T-helper 2 cell treated with Interferon-gamma antibody and Interleukin-4, amounts not matched to agents 5 μg/mL and 100 μg/mL, for 36 hours (primary cell): ENCODE measurements around the gene PIP5K1B.

ENCODE experiments used
- DNase-seq: peaks from one replicate; pipeline ENCODE4 v3.0.0; 2021; ENCODE audit warnings: low spot score
- H3K27ac Mint-ChIP-seq: one replicate; pipeline ENCODE4 v1.8.0; 2021; ENCODE audit warnings: mild to moderate bottlenecking, mixed read lengths
- H3K27me3 Mint-ChIP-seq: one replicate; pipeline ENCODE4 v1.8.0; 2021; ENCODE audit warnings: low read depth, mixed read lengths
- H3K36me3 Mint-ChIP-seq: one replicate; pipeline ENCODE4 v1.8.0; 2021; ENCODE audit warnings: low read depth, mixed read lengths
- H3K4me1 Mint-ChIP-seq: one replicate; pipeline ENCODE4 v1.8.0; 2021; ENCODE audit warnings: low read depth, mixed read lengths
- H3K4me3 Mint-ChIP-seq: one replicate; pipeline ENCODE4 v1.8.0; 2022; ENCODE audit warnings: mild to moderate bottlenecking, moderate library complexity, mixed read lengths
- H3K9me3 Mint-ChIP-seq: one replicate; pipeline ENCODE4 v1.8.0; 2021; ENCODE audit warnings: mixed read lengths

Gene PIP5K1B

GRCh38 chr9:69001921-69002320 lies 296.9 kb downstream of the PIP5K1B start:
- H3K4me3 Mint-ChIP-seq = no peak overlapping the region
- peaks cover 24% of the 10 kb centered on the region for H3K4me1 Mint-ChIP-seq
- no peaks in the 10 kb centered on the region for H3K36me3 Mint-ChIP-seq
- H3K27ac Mint-ChIP-seq = no peak overlapping the region
- no peaks in the 10 kb centered on the region for H3K9me3 Mint-ChIP-seq
- no peaks in the 10 kb centered on the region for H3K27me3 Mint-ChIP-seq
- no peak for DNase-seq

DNA sequence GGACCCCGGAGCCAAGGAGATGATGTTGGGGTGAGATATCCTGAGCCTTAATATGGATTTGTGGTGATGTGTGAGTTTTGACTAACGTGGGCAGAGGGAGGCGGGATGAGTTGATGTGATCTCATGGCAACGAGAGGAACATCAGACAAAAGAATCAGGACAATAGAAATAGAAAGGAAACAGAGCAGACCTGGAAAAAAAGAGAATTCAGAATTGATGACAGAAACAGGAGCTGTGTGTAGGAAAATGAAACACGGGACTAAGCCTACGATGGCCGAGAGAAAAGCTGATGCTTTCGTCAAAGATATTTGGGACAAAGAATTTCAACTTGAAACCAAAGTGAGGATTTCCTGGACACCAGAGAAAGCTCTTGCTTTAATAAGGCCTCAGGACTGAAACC lies 298.0 kb downstream of the PIP5K1B start:
- H3K27ac Mint-ChIP-seq = no peak overlapping the region

GRCh38 chr9:69004836-69005235 lies 299.8 kb downstream of the PIP5K1B start:
- Mint-ChIP-seq H3K36me3 (no peaks in the 10 kb centered on the region), H3K9me3 (no peaks in the 10 kb centered on the region), H3K27ac (no peak overlapping the region), H3K27me3 (no peaks in the 10 kb centered on the region), H3K4me1 (peaks cover 3% of the 10 kb centered on the region), H3K4me3 (no peak overlapping the region)
- DNase-seq = no peak

More for the DNA sequence above, 298.0 kb downstream of the PIP5K1B start:
- Mint-ChIP-seq H3K4me3 (no peak overlapping the region), H3K4me1 (peaks cover 20% of the 10 kb centered on the region), H3K9me3 (no peaks in the 10 kb centered on the region), H3K36me3 (no peaks in the 10 kb centered on the region), H3K27me3 (no peaks in the 10 kb centered on the region)
- no peak for DNase-seq

GRCh38 chr9:69009708-69010107 lies 304.7 kb downstream of the PIP5K1B start:
- no peak for DNase-seq
- Mint-ChIP-seq H3K36me3 (no peaks in the 10 kb centered on the region), H3K27me3 (peaks cover 6% of the 10 kb centered on the region), H3K4me3 (no peak overlapping the region), H3K27ac (no peak overlapping the region), H3K9me3 (no peaks in the 10 kb centered on the region), H3K4me1 (peaks cover 9% of the 10 kb centered on the region)

- peaks cover 12% of the 10 kb centered on the region for H3K27me3 Mint-ChIP-seq
- peak overlapping the region; percentile 68 for H3K4me3 Mint-ChIP-seq
- no peak for DNase-seq
- peaks cover 14% of the 10 kb centered on the region for H3K4me1 Mint-ChIP-seq
- no peaks in the 10 kb centered on the region for H3K9me3 Mint-ChIP-seq
- no peaks in the 10 kb centered on the region for H3K36me3 Mint-ChIP-seq
- H3K27ac Mint-ChIP-seq = peak overlapping the region; percentile 15
Observed at GRCh38 chr9:69012696-69013381, 307.8 kb downstream of the PIP5K1B start.

- Mint-ChIP-seq H3K9me3 (no peaks in the 10 kb centered on the region), H3K4me1 (peaks cover 18% of the 10 kb centered on the region), H3K36me3 (no peaks in the 10 kb centered on the region), H3K4me3 (peak overlapping the region; percentile 68), H3K27ac (no peak overlapping the region), H3K27me3 (peaks cover 12% of the 10 kb centered on the region)
- no peak for DNase-seq
Observed at GRCh38 chr9:69013382-69013727, 308.3 kb downstream of the PIP5K1B start.

- peak within 1 kb of the TSS; percentile 15 for H3K27ac Mint-ChIP-seq
- no peaks in the 10 kb centered on the region for H3K36me3 Mint-ChIP-seq
- H3K4me3 Mint-ChIP-seq = peak within 1 kb of the TSS; percentile 68
- H3K4me1 Mint-ChIP-seq = peaks cover 25% of the 10 kb centered on the region
- H3K9me3 Mint-ChIP-seq = no peaks in the 10 kb centered on the region
- peaks cover 12% of the 10 kb centered on the region for H3K27me3 Mint-ChIP-seq
- no peak for DNase-seq
Observed at GRCh38 chr9:69014013-69014412, 309.0 kb downstream of the PIP5K1B start, which contains the start of gene PRKACG. PRKACG (minus strand) TSS chr9:69014113; CDS start chr9:69014092, 21 bp downstream.

DNA sequence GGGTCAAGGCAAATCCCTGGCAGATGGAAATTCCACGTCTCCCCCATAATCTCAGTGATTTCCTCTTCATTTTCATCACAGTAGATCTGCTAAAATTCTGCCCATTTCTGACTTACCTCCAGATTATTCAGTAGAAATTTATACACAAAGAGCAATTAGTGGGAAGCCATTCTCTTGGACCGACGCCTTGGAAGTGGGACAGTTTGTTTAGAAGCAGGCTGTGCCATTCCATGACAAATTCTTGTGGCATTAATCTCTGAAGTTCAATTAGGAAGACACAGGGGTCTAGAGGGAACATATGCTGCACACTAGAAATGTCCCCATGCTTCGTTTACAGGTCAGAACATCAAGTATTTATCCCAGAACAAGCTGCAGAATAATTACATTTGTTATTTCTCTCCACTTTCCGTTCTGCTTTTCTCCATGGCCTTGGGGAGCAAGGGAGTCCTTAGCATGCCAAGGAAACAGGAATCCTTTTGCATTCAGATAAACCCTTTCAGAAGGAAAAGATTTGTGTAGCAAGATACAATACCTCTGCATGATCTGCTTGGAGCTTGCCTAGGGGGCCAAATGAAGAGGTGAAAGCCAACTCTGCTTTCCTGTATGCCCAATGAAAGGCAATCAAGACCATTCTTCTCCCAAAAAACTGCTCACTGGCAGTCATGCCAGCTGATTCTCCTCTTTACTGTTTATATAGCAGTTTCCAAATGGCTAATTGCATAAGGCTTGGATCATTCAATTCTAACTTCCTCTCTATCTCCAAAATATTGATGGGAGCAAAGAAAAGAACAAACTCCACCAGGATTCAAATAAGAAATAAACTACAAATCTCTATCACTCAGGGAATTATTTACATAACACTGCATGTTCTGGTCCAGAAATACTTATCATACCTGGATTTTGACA lies 311.4 kb downstream of the PIP5K1B start:
- Mint-ChIP-seq H3K36me3 (peaks cover 1% of the 10 kb centered on the region), H3K9me3 (no peaks in the 10 kb centered on the region), H3K27me3 (peaks cover 12% of the 10 kb centered on the region), H3K4me1 (peaks cover 41% of the 10 kb centered on the region), H3K27ac (no peak overlapping the region), H3K4me3 (no peak overlapping the region)
- no peak for DNase-seq

GRCh38 chr9:69018737-69019136 lies 313.7 kb downstream of the PIP5K1B start:
- DNase-seq = no peak
- peaks cover 46% of the 10 kb centered on the region for H3K4me1 Mint-ChIP-seq
- peaks cover 3% of the 10 kb centered on the region for H3K36me3 Mint-ChIP-seq
- peak overlapping the region; percentile 74 for H3K27ac Mint-ChIP-seq
- H3K9me3 Mint-ChIP-seq = no peaks in the 10 kb centered on the region
- H3K27me3 Mint-ChIP-seq = peaks cover 8% of the 10 kb centered on the region
- peak overlapping the region; percentile 37 for H3K4me3 Mint-ChIP-seq

DNA sequence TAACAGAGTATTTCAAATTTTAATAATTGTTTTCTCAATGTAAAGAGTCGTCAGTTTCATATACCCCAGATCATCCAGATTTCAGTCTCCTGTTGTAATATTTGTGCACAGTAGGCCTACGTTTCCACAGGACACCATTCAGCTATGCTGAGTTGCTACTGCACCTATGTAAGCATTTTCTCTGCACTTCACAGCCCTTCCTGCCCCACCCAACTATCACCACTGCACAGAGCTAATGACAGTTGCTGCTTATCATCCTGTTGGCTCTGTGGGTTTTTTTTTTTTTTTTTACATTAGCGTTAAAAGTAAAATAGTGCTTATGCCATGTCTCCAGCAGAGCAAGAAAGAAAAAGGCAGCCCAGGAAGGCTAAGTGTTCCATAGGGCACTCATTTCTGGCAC lies 314.8 kb downstream of the PIP5K1B start:
- Mint-ChIP-seq H3K4me3 (peak overlapping the region; percentile 68), H3K4me1 (peaks cover 52% of the 10 kb centered on the region), H3K9me3 (no peaks in the 10 kb centered on the region), H3K27ac (peak overlapping the region; percentile 74), H3K27me3 (peaks cover 5% of the 10 kb centered on the region), H3K36me3 (peaks cover 3% of the 10 kb centered on the region)
- DNase-seq = no peak

- DNase-seq = no peak
- Mint-ChIP-seq H3K27me3 (peaks cover 2% of the 10 kb centered on the region), H3K27ac (peak overlapping the region; percentile 74), H3K4me3 (peak overlapping the region; percentile 68), H3K36me3 (peaks cover 3% of the 10 kb centered on the region), H3K9me3 (no peaks in the 10 kb centered on the region), H3K4me1 (peaks cover 51% of the 10 kb centered on the region)
Observed at GRCh38 chr9:69020301-69021145, 315.5 kb downstream of the PIP5K1B start.

- H3K27ac Mint-ChIP-seq = no peak overlapping the region
Observed at GRCh38 chr9:69023650-69024049, 318.6 kb downstream of the PIP5K1B start.

DNA sequence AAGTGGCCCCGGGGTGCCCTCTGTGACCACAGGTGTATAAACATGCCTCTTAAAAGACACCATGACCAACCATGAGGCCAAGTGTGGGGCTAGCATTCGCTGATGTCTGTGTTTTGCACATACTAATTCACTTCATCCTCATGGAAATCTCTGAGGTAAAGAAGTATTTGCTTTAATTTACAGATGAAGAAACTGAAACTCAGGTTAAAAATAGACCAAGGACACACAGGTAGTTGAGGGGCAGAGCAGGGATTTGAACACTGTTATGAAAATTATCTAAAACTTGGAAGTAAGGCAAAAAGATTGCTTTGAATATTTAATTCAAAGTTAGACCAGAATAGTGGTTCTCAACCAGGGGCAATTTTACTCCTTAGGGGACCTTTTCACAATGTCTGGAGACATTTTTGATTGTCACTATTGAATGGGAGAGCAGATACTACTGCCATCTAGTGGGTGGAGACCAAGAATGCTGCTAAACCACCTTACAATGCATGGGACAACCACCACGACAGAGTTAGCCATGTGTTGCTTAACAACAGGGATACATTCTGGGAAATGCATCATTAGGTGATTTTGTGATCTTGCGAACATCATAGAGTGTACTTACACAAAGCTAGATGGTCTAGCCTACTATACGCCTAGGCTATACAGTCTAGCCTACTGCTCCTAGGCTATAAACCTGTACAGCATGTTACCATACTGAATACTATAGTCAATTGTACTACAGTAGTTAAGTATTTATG lies 322.5 kb downstream of the PIP5K1B start:
- peaks cover 13% of the 10 kb centered on the region for H3K36me3 Mint-ChIP-seq
- peak overlapping the region; percentile 11 for H3K4me3 Mint-ChIP-seq
- DNase-seq = peak; percentile 33
- H3K9me3 Mint-ChIP-seq = peaks cover 11% of the 10 kb centered on the region
- H3K27me3 Mint-ChIP-seq = no peaks in the 10 kb centered on the region
- H3K27ac Mint-ChIP-seq = peak overlapping the region; percentile 42
- H3K4me1 Mint-ChIP-seq = peaks cover 59% of the 10 kb centered on the region

More at GRCh38 chr9:69023650-69024049, 318.6 kb downstream of the PIP5K1B start:
- Mint-ChIP-seq H3K4me1 (peaks cover 57% of the 10 kb centered on the region), H3K36me3 (peaks cover 3% of the 10 kb centered on the region), H3K9me3 (no peaks in the 10 kb centered on the region), H3K27me3 (no peaks in the 10 kb centered on the region), H3K4me3 (no peak overlapping the region)
- DNase-seq = no peak
